K562 treated with DMSO at 1 percent for 4 hours (cell line): Measurements from ENCODE around the gene NPIPA2. TPM values are rescaled to one million over a fixed set of nuclear protein-coding genes. Genes with fewer than 3 reads are reported as not detected.

Experiments used
- total RNA-seq: library from RNA; unstranded; fragments of 300-600 nt; gene quantifications from 2 replicates; pipeline ENCODE4 v1.2.3, GENCODE V29; 2022; ENCODE audit not compliant: insufficient read depth

NPIPA2 gene
- total RNA-seq, result 1.0 TPM in 1 of 2 replicates, not detected in the other

DNA sequence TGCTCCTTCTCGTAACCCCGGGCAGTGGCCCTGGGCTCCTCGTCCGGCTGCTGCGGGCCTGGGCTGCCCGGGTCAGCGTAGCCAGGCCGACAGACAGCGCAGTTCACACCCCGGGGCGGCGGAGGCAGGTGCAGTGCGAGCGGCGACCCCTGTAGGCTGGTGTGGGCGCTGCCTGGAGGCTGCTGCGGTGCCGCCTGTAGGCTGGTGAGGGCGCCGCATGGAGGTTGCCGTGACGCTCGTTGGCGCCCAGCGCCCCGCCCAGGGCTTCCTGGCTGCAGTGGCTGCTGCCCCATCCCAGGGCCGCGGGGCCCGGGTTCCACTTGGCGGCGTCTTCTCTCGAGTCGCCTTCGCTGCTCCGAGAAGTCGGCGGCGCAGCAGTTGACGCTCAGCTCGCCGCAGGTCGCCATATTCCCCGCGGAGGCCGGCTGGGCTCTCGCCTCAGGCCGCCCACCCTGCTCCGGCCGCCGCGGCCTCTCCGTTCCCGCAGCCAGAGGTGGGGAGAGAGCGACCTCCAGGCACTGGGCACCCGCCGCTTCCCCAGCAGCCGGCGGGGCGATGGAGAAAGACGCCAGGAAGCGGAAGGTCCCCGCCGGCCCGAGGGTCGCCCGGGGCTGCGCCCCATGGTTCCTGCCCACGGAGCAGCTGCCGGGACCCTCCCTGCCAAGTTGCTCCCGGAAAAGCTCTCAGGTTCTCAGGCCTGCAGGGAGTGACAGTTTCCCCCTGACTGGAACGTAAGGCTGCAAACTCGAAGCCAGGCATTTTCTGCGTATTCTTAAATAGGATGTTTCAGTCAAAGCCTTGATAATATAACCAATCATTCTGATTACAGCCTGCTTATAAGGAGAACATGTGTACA is at the start of gene NPIPA2:
NPIPA2 (plus strand) TSS at position 261 of the 856 bp plus-strand sequence. CDS start 5,533 bp downstream, outside the sequence.

DNA sequence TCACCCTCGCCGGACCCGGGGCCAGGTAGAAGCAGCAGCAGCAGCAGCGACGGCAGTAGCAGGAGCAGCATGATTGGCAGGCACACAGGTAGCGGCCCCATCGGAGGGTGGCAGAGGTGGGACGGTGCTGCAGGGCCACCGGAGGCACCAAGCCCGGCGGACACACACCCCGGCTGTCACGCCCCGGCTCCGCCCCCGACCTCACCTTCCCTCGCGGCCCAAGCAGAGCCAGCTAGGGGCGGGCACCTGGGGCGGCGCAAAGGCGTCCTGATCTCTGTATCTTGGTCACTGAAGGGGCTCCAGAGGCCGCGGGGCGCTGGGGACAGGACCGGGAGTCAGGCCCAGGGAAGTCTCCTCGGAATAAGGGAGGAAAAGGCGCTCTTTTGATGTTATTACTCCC is 48.2 kb upstream of the NPIPA2 start, which contains the start of gene PLA2G10:
PLA2G10 (minus strand) TSS at position 180 of the 400 bp plus-strand sequence; CDS start at position 101, 79 bp downstream.

DNA sequence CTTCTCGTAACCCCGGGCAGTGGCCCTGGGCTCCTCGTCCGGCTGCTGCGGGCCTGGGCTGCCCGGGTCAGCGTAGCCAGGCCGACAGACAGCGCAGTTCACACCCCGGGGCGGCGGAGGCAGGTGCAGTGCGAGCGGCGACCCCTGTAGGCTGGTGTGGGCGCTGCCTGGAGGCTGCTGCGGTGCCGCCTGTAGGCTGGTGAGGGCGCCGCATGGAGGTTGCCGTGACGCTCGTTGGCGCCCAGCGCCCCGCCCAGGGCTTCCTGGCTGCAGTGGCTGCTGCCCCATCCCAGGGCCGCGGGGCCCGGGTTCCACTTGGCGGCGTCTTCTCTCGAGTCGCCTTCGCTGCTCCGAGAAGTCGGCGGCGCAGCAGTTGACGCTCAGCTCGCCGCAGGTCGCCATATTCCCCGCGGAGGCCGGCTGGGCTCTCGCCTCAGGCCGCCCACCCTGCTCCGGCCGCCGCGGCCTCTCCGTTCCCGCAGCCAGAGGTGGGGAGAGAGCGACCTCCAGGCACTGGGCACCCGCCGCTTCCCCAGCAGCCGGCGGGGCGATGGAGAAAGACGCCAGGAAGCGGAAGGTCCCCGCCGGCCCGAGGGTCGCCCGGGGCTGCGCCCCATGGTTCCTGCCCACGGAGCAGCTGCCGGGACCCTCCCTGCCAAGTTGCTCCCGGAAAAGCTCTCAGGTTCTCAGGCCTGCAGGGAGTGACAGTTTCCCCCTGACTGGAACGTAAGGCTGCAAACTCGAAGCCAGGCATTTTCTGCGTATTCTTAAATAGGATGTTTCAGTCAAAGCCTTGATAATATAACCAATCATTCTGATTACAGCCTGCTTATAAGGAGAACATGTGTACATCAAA is 38.9 kb upstream of the NPIPA2 start, which contains the start of gene NPIPA3:
NPIPA3 (plus strand) TSS at position 256 of the 856 bp plus-strand sequence. CDS start 5,533 bp downstream, outside the sequence.

Other genes starting within 250 kb of the NPIPA2 start
- 22.3 and 25.9 TPM in 2 replicates for gene PARN, start 112.3 kb upstream of the NPIPA2 start, total RNA-seq
- 26.3 and 35.5 TPM in 2 replicates for gene BFAR, start 109.6 kb upstream of the NPIPA2 start, total RNA-seq
- gene PLA2G10, start 48.2 kb upstream of the NPIPA2 start, total RNA-seq, result not detected in 2 replicates
- gene NPIPA3, start 39.1 kb upstream of the NPIPA2 start, total RNA-seq, result 1.0 TPM in 1 of 2 replicates, not detected in the other
- gene NOMO1, start 91.2 kb downstream of the NPIPA2 start, total RNA-seq, result 47.1 and 54.6 TPM in 2 replicates
- 35.5 and 40.6 TPM in 2 replicates for gene NPIPA1, start 194.9 kb downstream of the NPIPA2 start, total RNA-seq
- gene PDXDC1, start 232.5 kb downstream of the NPIPA2 start, total RNA-seq, result 52.9 and 64.4 TPM in 2 replicates